T47D (cell line): ENCODE measurements around the gene AFF2.
"Not testable (repeated sequence)": the region's sequence is repeated elsewhere in the genome, so short reads cannot be mapped to it uniquely, and the experiment has no call there.

ENCODE experiments used
- DNase-seq, 2 experiments: peaks; one replicate each; pipeline versions ENCODE4 v3.0.0 to v3.0.0-alpha.2; 2011 to 2012; ENCODE audit warnings: low read depth in 1 of 2, low spot score in 1 of 2
- JUND ChIP-seq: IDR thresholded peaks from 2 replicates; pipeline ENCODE4 v1.6.1; 2012; ENCODE audit warnings: low read depth
- in situ Hi-C: cut with HindIII; loops from 2 replicates; pipeline ENCODE4 v1.10.0; 2016; ENCODE audit warnings: low sequenced_read_pairs, low pct_unique_long_range_greater_than_20kb

Gene AFF2

DNA sequence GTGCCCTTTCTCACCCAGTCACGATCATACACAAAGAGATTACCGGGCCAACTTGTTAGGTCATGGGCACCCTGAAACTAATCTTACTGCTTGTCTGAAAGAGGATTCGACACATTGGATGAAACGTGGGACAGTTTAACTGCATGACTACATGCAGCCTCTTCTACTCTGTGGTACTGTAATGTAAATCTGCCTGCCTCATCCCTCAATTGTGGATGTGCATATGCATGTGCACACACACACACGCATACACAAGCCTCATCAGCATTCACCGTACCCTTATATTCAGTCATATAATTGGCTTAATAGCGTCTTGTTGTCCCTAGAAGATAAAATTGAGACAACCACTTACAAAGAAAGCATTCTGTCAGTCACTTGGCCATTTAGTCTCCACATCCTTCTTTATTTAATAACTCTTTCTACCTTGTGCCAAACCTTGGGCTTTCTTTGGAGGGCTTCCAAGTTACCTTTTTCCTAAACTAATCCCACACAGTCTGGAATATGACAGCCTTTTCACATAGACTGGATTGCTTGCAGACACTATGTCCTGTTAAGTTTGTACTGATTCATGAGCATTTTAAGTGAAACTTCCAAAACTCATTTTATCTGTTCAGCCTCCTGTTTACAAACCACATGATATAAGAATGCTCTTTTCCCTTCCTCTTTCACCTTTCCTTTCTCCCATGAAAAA, 132.9 kb downstream of the AFF2 start:
- no peak for TF ChIP-seq JUND
- DNase-seq: no peak

DNA sequence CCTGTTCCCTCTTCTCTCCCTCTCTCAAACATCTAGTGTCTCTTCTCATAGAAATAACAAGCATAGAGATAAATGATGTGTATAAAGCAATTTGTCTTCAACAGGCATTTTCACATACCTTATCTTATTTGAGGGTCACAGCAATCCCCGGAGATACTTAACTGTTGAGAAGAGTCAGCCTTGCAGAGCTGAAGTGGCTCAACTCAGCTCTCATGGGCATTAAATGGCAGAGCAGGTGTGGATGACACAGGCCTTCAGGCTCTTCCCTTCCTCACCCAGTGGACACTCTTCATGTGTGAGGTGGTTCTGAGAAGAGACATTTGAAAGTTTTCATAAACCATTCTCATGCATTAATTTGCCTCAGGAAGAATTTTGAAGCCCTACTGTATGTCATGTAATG, 134.2 kb downstream of the AFF2 start:
- in situ Hi-C loops: no loop called here
- TF ChIP-seq JUND: no peak
- no peak for DNase-seq

More for the DNA sequence above, 132.9 kb downstream of the AFF2 start:
- in situ Hi-C loops: no loop called here

DNA sequence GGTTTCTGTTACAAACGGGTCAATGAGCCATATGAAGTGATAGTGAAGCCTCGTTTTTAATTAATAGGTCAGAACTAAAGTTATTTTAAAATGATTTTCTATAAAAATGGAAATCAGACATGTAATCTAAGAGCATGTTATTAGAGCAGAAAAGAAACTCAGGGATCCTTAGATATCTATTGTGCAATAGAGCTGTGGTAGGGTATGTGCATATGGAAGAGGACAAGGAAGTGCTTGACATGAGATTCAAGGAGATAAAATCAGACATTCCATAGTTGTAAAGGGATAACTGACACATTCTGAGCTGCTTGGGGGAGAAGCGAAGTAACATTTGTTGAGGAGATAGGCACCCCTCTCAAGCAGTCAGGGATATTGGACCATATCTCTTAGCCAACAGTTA, 143.0 kb downstream of the AFF2 start:
- in situ Hi-C loops: no loop called here
- DNase-seq: no peak
- no peak for TF ChIP-seq JUND

DNA sequence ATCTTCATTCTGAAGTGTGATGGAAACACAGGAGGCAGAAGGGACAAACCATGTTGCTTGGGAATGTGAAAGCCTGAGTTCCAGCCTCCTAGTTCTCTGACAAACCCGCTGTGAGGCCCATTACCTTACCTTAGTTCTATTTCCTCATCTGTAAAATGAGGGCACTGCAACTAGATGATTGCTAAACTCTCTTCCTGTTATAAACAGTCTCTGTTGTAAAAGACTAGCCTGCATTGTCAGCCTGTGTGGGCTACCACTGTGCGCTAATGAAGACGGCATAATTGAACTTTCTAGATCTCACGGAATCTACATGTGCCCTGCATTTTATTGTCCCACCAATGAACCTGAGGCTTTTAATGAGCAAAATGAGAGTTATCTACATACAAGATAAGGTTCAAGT, 147.2 kb downstream of the AFF2 start:
- no peak for DNase-seq
- in situ Hi-C loops: no loop called here
- no peak for TF ChIP-seq JUND

DNA sequence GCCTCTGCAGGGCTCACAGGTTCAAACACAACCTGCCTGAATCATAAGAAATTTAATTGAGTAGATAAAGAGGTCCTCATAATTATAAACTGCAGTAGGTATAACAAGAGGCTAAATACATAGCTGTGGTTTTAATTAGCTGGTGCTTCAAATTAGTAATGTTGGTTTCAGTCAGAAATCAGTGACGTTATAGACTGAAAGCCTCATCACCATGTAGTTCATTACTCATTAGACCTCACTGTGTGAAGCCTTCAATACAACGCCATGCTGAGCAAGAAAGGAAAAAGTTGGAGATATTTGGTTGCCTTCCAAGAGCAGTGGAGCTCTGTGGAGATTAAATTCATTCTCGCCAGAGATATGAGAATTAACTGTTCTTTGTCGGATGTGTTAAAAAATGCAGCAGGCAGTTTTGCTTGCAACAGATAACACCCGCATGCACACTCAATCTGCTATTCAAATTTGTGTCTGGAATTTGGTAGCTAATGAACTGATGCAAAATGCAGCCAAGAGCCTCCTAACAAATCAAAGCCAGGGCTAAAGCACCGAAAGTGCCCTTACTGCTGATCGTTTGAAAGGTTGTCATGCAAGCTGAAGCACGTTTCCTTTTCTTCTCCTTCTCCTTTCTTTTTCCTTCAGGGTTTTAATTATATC, 148.9 kb downstream of the AFF2 start:
- DNase-seq: no peak
- in situ Hi-C loops: no loop called here
- no peak for TF ChIP-seq JUND

DNA sequence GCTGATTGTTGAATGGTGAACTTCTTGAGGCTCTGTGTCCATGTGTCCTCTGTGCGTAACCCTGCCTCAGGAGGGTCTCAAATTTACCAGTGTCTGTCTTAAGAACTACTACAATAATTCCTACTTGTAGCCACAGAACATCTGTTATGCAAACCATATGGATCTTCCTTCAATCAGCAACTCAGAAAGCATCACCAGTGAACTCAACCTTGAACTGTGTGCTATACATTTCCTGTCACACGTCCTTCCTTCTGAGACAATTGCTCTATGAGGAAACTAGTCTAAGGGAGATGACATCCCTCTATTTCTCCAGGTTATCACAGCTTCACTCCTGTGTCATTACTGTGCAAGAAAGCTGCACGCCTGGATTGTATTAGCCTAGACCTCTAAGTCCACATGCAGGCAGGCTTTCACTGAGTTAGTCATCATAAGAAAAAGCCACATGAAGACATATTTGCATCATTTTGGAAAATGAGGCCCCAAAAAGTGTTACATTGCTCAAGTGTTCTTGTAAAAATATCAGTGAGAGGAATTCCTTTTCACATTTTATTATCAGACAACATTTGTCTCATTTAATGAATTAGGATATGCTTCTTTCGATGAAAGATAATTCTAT, 157.8 kb downstream of the AFF2 start:
- in situ Hi-C loops: no loop called here
- TF ChIP-seq JUND: no peak
- DNase-seq: no peak

DNA sequence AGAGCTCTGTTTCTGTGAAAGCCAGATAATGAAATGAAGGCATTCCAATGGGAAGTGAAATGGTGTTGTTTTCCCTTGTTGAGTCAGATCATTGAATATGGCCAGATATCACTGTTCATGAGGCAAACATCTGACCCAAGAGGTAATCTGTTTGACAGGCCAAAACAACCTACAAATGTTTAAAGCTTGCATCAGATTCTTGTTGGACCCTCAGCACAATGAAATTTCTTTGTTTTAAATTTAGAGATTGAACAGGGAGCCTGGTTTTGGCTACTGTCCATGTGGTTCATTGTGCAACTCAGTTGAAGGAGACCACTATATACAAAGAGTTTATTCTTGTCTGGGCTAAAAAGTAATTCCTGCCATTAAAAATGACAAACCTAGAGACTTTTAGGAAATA, 159.1 kb downstream of the AFF2 start:
- in situ Hi-C loops: no loop called here
- no peak for TF ChIP-seq JUND
- DNase-seq: no peak

DNA sequence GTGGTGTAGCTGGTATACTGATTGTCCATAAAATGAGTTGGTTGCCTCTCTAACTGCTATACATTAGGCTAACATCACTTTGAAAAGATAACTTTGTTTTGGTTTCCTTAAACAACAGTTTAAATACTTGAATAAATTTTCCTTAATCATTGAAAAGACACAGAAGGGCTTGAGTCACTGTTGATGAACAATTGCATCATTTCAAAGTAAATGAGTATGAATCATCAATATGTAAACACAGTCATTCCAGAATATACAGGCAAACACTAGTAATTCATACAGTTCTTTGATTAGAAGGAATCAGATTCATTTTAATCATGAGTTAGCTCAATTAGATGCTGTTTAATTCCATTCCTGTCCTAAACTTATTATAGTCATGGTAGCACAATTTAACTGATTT, 160.6 kb downstream of the AFF2 start:
- TF ChIP-seq JUND: no peak
- no peak for DNase-seq
- in situ Hi-C loops: no loop called here

DNA sequence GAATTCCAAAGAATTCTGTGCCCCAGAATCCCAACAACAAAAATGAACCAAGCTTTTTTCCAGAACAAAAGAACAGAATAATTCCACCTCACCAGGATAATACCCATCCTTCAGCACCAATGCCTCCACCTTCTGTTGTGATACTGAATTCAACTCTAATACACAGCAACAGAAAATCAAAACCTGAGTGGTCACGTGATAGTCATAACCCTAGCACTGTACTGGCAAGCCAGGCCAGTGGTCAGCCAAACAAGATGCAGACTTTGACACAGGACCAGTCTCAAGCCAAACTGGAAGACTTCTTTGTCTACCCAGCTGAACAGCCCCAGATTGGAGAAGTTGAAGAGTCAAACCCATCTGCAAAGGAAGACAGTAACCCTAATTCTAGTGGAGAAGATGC, 161.6 kb downstream of the AFF2 start:
- DNase-seq: no peak
- TF ChIP-seq JUND: no peak
- in situ Hi-C loops: no loop called here

DNA sequence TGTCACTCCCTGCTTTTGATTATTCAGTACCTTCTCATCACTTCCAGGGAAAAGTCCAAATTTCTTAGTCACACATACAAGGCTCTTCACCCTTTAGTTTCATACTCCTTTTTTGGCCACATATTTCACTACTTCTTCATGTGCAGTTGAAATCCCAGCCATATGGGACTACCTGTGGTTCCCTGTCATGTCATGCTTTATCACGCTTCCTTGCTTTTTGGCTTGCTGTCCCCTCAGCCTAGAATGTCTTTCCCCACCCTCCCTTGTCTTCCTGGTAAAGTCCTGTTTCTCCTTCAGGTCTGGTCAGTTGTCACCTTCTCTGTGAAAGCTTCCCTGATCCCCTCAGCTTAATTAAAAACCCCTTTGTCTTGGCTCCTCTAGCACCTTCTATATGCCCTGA, 163.8 kb downstream of the AFF2 start:
- in situ Hi-C loops: no loop called here
- DNase-seq: no peak
- TF ChIP-seq JUND: no peak

DNA sequence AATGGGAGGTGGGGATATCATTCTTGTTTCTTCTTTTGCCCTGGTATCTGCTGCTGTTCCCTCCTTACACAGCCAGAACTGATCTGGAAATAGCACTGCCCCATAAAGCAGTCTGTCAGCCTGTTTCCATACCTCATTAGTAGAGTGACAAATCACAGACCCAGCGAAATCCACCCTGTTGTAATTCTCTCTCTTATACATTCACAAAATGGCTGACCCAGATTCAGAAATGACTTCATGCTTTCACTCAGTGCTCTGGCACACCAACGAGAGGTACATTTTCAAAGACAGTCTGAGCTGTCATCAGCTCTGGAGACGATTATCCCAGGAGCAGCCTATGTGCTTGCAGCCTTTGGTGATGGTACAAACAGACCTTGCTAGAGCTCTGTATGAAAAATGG, 164.6 kb downstream of the AFF2 start:
- in situ Hi-C loops: no loop called here
- TF ChIP-seq JUND: no peak
- no peak for DNase-seq

DNA sequence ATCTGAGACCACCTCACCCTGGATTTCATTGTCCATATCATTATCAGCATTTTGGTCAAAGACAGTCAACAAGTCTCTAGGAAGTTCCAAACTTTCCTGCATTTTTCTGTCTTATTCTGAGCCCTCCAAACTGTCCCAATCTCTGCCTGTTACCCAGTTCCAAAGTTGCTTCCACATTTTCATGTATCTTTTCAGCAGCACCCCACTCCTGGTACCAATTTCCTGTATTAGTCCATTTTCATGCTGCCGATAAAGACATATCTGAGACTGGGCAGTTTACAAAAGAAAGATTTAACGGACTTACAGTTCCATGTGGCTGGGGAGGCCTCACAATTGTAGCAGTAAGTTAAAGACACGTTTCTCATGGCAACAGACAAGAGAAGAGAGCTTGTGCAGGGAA, 168.8 kb downstream of the AFF2 start:
- in situ Hi-C loops, DNase-seq: not testable (repeated sequence)

DNA sequence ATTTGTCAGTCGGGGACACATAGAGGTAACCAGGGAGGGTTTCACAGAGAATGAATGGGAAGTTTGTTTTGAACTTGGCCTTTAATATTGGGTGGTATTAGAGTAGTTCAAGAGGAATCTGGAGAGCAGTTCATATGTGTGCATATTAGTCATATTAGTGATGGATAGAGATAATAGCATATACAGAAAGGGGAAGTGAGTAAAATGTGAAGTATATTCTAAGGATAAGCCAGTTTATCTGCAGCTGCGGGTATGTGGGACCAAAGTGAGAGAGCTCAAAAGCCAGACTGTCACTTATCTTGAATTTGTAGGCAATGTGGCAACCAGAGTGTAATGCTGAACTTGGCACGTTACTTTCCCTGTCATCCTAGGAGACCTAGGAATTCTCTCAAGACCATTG, 169.9 kb downstream of the AFF2 start:
- no peak for DNase-seq
- TF ChIP-seq JUND: no peak
- in situ Hi-C loops: no loop called here
